Activated CD4-positive, alpha-beta T cell treated with anti-CD3 and anti-CD28 coated beads, Interleukin-2, amount 50 U/mL, for 16 hours (primary cell): ENCODE data around the gene AGO4.
"Not testable (repeated sequence)": the region's sequence is repeated elsewhere in the genome, so short reads cannot be mapped to it uniquely, and the experiment has no call there.

Source experiments
- DNase-seq: peaks from one replicate; pipeline ENCODE4 v3.0.0-alpha.2; 2020

Gene AGO4

GRCh38 chr1:35812754-35813153 lies 4.9 kb downstream of the AGO4 start:
- DNase-seq: not testable (repeated sequence)

GRCh38 chr1:35825255-35825654 lies 17.4 kb downstream of the AGO4 start:
- DNase-seq: no peak

- DNase-seq: no peak
These were observed 24.6 kb downstream of the AGO4 start for GRCh38 chr1:35832276-35832905.

GRCh38 chr1:35833395-35833794 lies 25.6 kb downstream of the AGO4 start:
- DNase-seq: no peak

GRCh38 chr1:35834218-35834617 lies 26.4 kb downstream of the AGO4 start:
- no peak for DNase-seq

- no peak for DNase-seq
These were observed 27.6 kb downstream of the AGO4 start for GRCh38 chr1:35835398-35835797.

GRCh38 chr1:35836734-35837133 lies 28.9 kb downstream of the AGO4 start:
- no peak for DNase-seq

- DNase-seq: no peak
These were observed 31.0 kb downstream of the AGO4 start for GRCh38 chr1:35838693-35839245.

GRCh38 chr1:35844826-35845225 lies 37.0 kb downstream of the AGO4 start:
- no peak for DNase-seq

GRCh38 chr1:35845766-35846165 lies 38.0 kb downstream of the AGO4 start:
- no peak for DNase-seq

- DNase-seq: no peak
These were observed 40.2 kb downstream of the AGO4 start for GRCh38 chr1:35847935-35848565.

- no peak for DNase-seq
These were observed 42.2 kb downstream of the AGO4 start for GRCh38 chr1:35850051-35850450.

- no peak for DNase-seq
These were observed 42.9 kb downstream of the AGO4 start for GRCh38 chr1:35850716-35851115.

- no peak for DNase-seq
These were observed 43.5 kb downstream of the AGO4 start for GRCh38 chr1:35851132-35851869.

- no peak for DNase-seq
These were observed 44.4 kb downstream of the AGO4 start for GRCh38 chr1:35852241-35852640.

- DNase-seq: no peak
These were observed 47.3 kb downstream of the AGO4 start for GRCh38 chr1:35854989-35855700.

GRCh38 chr1:35856964-35857363 lies 49.1 kb downstream of the AGO4 start:
- no peak for DNase-seq

- DNase-seq: no peak
These were observed 50.0 kb downstream of the AGO4 start for GRCh38 chr1:35857830-35858229.

- no peak for DNase-seq
These were observed 52.9 kb downstream of the AGO4 start for GRCh38 chr1:35860696-35861095.

GRCh38 chr1:35863136-35863535 lies 55.3 kb downstream of the AGO4 start:
- no peak for DNase-seq

- DNase-seq: no peak
These were observed 56.2 kb downstream of the AGO4 start for GRCh38 chr1:35863881-35864625.

GRCh38 chr1:35864813-35865212 lies 57.0 kb downstream of the AGO4 start:
- DNase-seq: no peak

- no peak for DNase-seq
These were observed 59.2 kb downstream of the AGO4 start for GRCh38 chr1:35866991-35867390.
